Mammary epithelial cell (primary cell): Measurements from ENCODE around the gene RASGRF2.

Source experiments
- CTCF ChIP-seq, 2 donors: IDR thresholded peaks in 1 of 2; conservative IDR thresholded peaks in 1 of 2; 2 replicates each; pipeline ENCODE4 v1.5.1; 2011 to 2012; ENCODE audit warnings: inconsistent platforms in 2 of 2, low read length in 2 of 2, mild to moderate bottlenecking in 2 of 2, control low read depth in 1 of 2, low read depth in 1 of 2; ENCODE audit not compliant: insufficient read depth in 1 of 2; ENCODE audit errors: extremely low read depth in 1 of 2
- EZH2 ChIP-seq: IDR thresholded peaks from 2 replicates; pipeline ENCODE4 v1.6.1; 2012; ENCODE audit warnings: low read length, inconsistent platforms, borderline replicate concordance

- TF ChIP-seq CTCF (conservative IDR thresholded peaks at IDR 0.05 in 1 of 2, IDR thresholded peaks at IDR 0.05 in 1 of 2; ENCODE audit: extremely low read depth in 1 of 2, insufficient read depth in 1 of 2, low read depth in 1 of 2, low read length in 2 of 2): no peak
- no peak for TF ChIP-seq EZH2
Observed at GRCh38 chr5:81077105-81077504, 116.9 kb downstream of the RASGRF2 start.
